Endometrial microvascular endothelial cells (primary cell): ENCODE data around the gene UNC5C. TPM values are rescaled to one million over a fixed set of nuclear protein-coding genes. Genes with fewer than 3 reads are reported as not detected.

Source experiments
- in situ Hi-C: cut with HindIII; loops from 2 replicates; pipeline ENCODE4 v1.10.0; 2017; ENCODE audit warnings: low sequenced_read_pairs, low pct_unique_long_range_greater_than_20kb; ENCODE audit errors: inconsistent ontology term
- total RNA-seq: library from RNA; depleted of rRNA; stranded (reverse); fragments of >200 nt; gene quantifications from one replicate; pipeline ENCODE4 v1.2.3, GENCODE V29; 2015; ENCODE audit errors: inconsistent ontology term

UNC5C gene
- total RNA-seq, 1 donor from 2014 or later, result 0.46 TPM

DNA sequence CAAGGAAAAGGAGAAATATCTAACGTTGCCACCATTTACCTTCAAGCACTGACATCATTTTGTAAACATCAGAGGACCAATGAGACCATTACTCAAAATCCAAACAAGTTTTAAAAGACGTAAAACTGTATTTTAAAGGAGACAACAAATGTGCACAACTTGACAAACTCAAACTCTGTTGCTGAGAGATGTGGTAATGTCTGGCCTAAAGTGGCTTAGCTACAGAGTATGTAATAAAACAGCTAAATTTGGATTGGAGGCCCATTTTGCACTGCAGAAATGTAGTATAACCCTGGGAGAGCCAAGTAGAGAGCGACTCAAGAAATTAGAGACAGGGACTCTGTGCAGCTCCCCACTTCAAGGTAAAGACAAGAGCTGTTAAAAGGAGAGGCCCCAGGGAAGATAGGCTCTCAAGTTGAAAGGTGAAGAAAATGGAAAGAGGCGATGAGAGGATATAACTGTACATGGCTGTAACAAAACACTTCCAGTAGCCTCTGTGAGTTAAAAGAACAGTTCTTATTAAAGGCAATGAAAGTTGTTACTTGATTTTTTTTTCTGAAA lies 20.3 kb downstream of the UNC5C start:
- in situ Hi-C loops, result no loop called here

DNA sequence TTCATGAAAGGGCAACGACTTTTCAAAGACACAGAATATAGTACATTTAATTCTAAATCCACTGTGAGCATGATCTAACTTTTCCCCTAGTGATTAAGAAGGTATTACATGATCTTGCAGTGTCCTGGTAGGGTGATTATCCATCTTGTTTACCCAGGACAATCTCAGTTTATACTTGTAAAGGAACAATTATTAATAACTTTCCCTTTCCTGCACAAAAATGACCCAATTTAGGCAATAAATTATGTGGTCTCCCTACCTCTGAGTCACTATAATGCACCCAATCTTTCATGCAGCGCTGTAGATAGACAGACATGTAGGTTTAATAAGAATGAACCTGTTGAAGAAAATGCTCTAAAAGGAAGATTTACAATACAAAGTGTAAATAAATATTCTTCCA lies 22.7 kb downstream of the UNC5C start:
- in situ Hi-C loops, result no loop called here

DNA sequence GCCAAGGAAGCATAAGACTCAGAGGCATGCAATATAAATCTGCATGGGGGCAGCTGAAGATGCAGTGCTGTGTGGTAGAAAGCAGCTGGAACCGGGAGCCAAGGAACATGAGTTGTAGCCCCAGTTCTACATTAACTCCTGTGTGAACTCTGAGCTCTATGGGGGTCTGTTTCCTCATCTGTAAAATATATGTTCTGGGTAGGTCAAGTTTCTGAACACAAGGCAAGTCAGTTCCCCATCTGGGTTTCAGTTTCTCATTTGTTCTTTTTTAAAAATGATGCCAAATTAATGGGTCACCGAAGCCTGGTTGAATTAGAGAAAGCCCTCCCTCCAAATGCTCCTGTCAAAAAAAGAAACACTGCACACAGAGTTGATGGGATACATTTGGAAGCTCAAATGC lies 24.0 kb downstream of the UNC5C start:
- in situ Hi-C loops, result no loop called here

DNA sequence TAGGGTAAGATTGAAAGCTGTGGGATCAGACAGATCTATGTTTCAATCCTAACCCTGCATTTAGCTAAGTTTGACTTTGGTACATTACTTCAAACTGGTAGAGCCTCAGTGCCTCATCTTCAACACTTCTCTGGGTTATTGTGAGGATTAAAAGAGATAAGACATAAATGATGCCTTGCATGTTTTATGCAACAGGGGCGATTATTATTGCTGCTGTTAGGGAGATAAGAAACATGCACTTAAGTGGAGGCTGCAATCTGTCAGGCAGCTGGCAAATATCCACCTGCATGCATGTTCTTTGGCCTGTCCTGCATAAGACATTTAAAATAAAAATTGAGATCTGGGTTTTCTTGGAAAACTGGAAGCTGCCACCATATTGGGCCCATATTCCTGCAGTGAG lies 24.6 kb downstream of the UNC5C start:
- in situ Hi-C loops, result no loop called here

DNA sequence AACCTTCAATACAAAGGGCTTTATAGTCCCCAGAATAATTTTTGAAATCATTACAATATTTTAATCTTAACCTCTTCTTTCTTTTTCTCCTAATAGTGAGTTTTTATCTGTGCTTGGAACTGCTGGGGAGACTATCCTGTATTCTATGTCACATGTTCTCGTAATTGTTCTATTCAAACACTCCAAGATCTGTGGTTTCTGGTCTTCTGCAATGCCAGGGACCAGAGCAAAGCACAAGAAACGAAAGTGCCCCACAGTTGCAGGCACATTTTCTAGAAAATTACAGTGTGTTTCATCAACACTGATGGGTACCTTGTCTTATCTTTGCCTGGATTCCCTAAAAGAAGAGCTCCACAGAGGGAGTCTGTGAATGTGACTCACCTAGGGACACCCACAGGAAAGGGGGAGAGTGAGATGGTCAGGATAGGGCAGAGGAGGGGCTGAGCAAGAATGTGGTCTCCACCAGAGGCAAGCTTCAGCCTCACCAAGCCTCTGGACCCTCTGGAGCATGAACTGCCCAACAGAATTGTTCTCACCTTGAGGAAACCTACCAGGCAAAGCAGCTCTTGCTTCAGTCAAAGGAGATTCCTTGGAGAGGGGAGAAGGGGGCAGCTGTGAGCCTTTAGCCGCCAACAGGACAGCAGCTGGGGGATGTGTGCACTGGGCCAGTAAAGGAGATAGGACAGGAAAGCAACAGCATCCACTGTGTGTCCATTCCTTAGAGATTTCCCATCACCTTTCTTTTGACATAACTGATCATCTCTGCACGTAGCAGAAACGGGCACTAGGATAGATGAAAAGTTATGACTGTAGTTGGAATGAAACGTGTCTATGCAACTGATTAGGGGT lies 25.9 kb downstream of the UNC5C start:
- in situ Hi-C loops, result no loop called here

DNA sequence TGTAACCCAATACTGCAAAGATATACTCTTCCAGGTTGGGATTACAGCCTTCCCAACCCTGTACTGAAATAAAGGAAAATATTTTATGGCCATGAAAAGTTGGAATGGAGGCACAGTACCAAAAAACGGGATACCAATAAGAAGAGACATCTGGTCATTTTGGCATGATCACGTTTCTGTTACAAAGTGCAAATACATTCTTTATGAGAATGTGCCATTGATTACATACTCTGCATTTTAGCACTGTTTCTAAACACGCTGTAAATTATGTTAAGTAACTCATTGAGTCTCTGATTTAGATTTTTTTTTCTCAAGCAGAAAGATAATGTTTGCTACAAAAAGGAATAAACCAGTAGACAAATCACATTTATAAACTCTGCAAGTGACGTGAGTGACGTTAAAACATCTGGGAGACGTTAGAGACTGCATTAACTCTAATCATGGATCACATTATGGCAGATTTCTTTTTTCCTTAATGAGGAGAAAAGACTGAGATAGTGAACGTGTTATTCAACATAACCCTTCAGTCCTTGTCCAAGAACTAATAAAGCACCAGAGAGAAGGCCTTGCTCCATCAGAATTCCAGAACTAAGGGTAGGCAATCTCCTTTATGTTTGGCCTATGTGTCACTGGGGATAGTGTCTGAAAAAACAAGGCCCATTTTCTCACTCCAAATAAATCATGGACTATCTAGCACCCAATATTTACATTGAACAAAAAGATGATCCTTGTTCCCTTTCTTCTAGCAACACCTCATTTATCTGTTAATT lies 31.0 kb downstream of the UNC5C start:
- in situ Hi-C loops, result no loop called here

DNA sequence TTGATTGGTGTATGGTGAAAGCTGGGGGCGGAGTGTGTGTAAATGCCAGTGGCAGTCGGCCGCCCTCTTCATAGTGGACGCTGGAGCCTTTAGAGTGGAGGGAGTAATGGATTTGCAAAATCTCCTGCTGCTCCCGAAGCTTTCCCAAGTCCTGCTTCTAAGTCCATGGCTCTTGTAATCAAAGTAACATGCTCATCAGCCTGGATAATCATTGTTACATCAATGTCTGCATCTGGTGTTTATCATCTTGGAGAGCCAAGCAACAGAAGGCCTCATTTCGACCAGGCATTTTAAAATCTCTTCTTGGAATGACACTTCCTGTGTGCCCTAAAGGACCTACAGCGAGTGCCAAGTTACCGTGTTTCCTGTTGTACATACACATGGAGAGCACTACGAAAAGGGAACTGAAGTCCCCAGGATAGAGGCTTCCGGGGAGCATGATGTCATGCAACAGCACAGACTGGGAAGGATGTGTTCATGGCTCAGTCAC lies 32.2 kb downstream of the UNC5C start:
- in situ Hi-C loops, result no loop called here

DNA sequence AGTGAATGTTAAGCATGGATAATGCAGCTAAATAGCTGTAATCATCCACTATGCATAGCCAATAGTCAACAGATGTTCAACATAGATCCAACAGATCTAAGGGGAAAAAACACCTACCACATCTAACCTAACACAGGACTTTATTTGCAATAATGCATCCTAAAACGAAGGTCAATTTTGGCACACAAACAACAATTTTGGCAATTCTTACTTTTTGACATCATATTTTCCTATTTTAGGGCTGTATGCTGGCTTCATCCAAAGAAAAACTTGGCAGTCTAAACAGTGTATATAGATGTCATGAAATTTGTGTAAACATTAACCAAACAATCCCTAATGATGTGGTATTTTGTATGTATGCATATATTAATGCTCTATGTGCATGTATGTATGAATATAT lies 33.2 kb downstream of the UNC5C start:
- in situ Hi-C loops, result no loop called here

DNA sequence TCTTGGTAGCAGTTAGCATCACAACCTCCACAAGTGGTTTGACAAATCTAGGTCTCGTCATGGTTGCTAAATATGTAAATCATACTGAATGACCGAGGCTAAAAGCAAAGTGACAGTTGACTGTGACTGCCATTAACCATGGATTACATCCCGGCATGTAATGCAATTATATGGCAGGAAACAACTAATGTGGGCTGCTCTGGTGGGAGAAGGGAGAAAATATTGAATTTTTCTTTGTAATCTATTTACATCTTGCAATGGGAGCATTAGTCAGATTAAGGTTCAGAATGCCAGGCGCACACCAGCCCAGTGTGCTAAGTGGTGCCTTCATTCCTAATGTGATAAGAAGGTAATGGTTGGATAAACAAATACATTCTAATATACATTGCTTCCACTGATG lies 35.8 kb downstream of the UNC5C start:
- in situ Hi-C loops, result no loop called here

DNA sequence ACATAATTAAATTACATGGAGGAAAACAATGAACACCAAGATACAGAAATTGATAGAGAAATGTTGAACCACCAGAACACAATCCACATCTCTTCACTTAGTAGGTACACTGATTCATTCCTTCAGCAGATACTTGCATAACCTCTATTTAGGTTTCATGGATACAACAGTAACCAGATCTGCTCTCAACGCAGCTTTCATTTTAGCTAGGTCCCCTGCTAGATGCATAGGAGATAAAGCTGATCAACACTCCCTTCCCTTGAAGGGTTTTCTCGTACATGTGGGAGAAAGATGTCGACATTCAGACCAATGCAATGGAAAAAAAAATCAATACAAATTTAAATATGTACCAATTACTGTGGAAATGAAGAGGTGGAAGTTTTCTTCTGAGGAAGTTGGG lies 37.3 kb downstream of the UNC5C start:
- in situ Hi-C loops, result no loop called here

DNA sequence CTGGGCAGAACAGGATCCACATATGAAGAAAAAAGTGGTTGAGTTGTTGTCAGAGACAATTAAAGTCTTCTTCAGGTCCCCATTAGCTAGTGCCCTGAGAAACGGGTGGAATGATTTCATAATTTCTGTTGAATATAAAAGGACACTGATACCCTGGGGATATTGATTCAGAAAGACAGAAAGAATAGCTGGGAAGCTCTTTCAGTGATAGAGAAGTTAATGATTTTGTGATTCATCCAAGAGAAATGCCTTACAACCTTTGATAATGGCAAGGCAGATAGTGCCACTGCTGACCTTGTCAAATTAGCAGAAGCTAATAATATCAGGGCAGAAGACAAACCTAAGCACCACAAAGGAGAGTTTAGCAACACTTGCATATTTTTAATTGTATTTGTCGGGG lies 37.9 kb downstream of the UNC5C start:
- in situ Hi-C loops, result no loop called here

DNA sequence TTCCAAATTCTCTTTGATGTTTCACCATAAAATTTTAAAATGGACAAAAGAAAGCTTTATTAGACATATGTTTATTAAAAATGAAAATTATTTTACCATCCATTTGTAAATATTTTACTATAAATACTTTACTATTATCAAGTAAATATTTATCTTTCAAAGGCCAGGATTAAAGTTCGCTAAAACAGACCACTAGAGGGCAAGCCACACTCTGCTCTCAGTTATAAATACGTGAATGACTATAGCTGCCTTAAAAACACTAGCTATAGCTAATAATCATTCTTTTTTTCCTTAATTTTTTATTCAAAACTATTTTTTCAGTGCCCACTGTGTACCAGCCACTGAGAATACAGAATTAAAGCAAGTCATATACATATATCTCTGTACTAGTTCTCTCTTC lies 38.6 kb downstream of the UNC5C start:
- in situ Hi-C loops, result no loop called here

DNA sequence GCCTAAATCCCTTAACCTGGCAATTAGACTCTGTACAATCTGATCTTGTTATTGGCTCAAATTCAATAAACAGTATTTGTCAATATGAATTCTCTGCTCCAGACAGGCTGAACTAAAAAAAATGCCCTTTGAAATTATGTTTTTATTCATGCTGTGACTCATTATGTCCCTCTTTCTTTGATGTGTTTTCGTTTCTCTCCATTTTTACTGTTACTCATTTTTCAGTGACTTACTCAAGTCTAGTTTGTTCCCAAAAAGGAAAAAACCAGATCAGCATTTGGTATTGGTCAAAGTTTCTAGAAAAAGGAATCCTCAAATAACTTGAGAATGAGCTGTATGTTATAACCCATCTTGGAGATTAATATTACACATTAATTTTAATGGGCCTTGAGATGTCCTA lies 40.4 kb downstream of the UNC5C start:
- in situ Hi-C loops, result no loop called here

DNA sequence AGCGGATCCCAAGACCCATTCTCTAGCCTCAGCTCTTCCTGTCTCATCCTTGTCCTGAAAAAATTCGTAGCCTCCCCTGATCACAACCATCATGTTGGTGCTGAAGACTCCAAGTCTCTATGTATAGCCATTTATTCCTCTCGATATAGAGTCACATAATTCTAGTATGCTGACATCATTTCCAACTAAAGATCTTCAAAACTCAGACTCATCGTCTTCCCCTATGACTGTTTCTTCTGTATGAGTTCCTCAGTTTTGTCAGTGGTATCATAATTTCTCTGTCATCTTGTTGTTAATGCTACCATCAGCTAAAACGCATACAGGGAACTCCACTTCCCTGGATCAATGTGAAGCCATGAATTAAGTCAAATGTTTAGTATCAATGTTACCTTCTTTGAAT lies 41.2 kb downstream of the UNC5C start:
- in situ Hi-C loops, result no loop called here

DNA sequence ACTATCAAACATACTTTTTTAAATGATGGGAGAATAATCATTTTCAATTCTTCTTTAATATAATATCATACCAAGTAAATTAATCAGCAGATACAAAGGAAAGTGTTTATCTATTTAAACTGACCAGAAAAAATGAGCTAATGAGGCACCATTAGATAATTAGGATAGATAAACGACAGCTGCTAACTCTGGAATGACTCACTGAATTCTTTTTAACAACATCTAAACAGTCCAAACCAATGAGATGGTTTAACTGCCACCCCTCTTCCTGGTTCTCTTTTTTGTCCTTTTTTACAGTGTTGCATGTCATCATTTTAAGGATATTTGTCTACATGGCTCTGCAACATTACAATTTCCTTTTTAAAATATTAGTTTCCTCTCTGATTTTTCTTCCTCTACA lies 41.6 kb downstream of the UNC5C start:
- in situ Hi-C loops, result no loop called here

DNA sequence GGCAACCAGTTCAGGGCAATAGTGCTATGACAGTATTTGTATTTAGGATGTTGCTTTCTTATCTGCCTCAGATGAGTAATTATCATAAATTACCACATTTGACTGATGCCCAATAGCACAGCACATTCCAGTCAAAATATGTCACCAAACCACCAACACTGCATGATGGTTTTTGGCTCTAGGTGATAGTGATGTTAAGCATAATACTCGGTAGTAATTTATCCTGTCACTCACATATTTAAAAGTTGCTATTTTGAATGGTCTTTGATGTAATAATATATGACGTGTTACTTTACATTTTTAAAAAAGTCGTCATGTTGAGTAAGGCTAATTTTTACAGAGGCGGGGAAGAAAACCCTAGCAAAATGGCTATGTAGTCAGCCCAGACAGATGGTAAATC lies 42.5 kb downstream of the UNC5C start:
- in situ Hi-C loops, result no loop called here

DNA sequence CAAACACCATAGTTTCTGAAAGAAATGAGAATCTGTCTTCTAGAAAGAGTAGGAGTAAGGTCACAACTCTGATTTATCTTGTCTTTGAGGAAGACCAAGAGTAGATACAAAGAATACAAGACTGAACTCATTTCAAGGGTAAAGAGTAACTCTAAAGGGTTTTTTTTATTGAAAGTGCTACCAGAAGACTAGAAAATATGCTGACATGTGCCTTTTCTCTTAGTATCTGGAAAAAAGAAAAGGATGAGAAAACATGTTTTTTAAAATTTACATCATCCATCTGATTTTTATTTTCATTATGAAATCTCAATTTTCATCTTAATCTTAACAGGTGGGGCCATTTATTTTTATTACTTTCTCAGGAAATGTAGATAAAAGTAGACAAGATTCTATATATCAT lies 43.0 kb downstream of the UNC5C start:
- in situ Hi-C loops, result no loop called here

DNA sequence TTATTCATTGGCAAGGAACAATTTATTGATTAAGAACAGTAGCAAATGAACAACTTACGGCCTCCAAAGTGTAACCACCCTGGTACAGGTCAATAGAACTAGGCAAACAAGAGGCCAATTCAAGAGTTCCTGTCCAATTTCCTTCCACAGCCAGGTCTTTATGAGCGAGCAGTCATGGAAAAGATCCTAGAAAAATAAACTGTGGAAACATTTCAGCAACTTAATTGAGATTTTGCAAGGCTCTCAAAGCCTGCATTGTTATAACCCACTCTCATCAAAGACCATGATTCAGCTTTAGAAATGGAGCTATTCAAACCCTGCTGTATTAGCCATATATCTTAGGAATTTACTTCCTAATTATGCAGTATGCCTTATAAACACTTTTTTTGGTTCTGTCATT lies 43.6 kb downstream of the UNC5C start:
- in situ Hi-C loops, result no loop called here

DNA sequence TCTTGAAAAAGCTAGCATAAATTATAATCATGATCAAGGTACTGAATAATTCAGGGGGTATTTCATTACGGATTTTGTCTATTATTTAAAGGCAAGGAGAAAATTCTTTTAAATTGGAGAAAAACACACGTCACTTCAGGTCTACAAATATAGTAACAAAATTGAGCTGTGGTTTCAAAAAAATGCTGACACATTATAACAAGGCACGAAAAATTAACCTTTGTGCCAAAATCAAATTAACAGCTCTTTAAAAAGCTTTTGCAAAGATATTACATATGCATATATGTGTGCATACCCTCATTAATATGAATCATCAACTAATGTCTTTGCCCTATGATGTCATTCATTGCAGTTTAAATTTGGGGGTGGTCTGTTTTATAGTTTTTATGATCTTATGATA lies 44.3 kb downstream of the UNC5C start:
- in situ Hi-C loops, result no loop called here

DNA sequence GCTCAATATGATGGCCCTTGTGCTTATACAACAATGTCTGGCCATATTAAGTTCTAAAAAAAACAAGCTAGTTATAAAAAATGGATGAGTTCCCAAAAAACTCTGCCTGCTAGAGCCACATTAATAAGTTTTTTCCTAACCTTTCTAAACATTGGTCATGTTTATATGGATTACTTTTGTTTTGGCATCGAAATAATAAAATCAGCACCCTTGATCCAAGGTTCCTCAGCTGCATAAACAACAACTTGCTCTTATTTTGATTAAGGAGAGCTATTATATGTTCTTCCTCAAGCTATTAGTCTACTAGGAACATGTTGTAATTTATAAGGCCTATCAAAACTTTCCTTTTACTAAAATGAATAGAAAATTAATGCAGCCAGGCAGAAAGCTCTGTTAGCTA lies 48.4 kb downstream of the UNC5C start:
- in situ Hi-C loops, result no loop called here
